Glutamatergic neuron (in vitro differentiated cells): ENCODE measurements around the gene ZNF202. TPM values are rescaled to one million over a fixed set of nuclear protein-coding genes. Genes with fewer than 3 reads are reported as not detected.
A peak's percentile ranks its signal among the peaks of the same experiment; 100 is the strongest.

ENCODE experiments used
- DNase-seq: peaks from one replicate; pipeline ENCODE4 v3.0.0; 2022
- H3K27ac Mint-ChIP-seq: one replicate; pipeline ENCODE4 v1.8.0; 2020; ENCODE audit warnings: mild to moderate bottlenecking, mixed read lengths, inconsistent platforms; ENCODE audit not compliant: unreplicated experiment
- H3K27me3 Mint-ChIP-seq: one replicate; pipeline ENCODE4 v1.8.0; 2020; ENCODE audit warnings: mild to moderate bottlenecking, moderate library complexity, mixed read lengths, inconsistent platforms; ENCODE audit not compliant: unreplicated experiment
- H3K36me3 Mint-ChIP-seq: one replicate; pipeline ENCODE4 v1.8.0; 2020; ENCODE audit warnings: mild to moderate bottlenecking, mixed read lengths, inconsistent platforms; ENCODE audit not compliant: unreplicated experiment
- H3K4me1 Mint-ChIP-seq: one replicate; pipeline ENCODE4 v1.8.0; 2020; ENCODE audit warnings: mild to moderate bottlenecking, low read depth, mixed read lengths, inconsistent platforms; ENCODE audit not compliant: unreplicated experiment
- H3K4me3 Mint-ChIP-seq: one replicate; pipeline ENCODE4 v1.8.0; 2020; ENCODE audit warnings: mild to moderate bottlenecking, mixed read lengths, inconsistent platforms; ENCODE audit not compliant: unreplicated experiment
- H3K9me3 Mint-ChIP-seq: one replicate; pipeline ENCODE4 v1.8.0; 2020; ENCODE audit warnings: mild to moderate bottlenecking, moderate library complexity, mixed read lengths, inconsistent platforms; ENCODE audit not compliant: unreplicated experiment
- total RNA-seq: library from RNA; stranded (reverse); fragmentation: NEBNext Ultra II Directional; extraction: Animal tissue kit (Norgen Biotek cat#: 25700); gene quantifications from one replicate; pipeline ENCODE4 v1.2.1, GENCODE V29; 2021; ENCODE audit not compliant: unreplicated experiment
- TF ChIP-seq, protein P1 (sequence below): fragments of 200-600 bp; sonication (generic); IDR thresholded peaks from one replicate; pipeline ENCODE4 v1.5.0; 2021; ENCODE audit not compliant: partially characterized antibody, unreplicated experiment

The ZNF202 gene
- total RNA-seq, 1 donor from 2014 or later = 18.2 TPM

DNA sequence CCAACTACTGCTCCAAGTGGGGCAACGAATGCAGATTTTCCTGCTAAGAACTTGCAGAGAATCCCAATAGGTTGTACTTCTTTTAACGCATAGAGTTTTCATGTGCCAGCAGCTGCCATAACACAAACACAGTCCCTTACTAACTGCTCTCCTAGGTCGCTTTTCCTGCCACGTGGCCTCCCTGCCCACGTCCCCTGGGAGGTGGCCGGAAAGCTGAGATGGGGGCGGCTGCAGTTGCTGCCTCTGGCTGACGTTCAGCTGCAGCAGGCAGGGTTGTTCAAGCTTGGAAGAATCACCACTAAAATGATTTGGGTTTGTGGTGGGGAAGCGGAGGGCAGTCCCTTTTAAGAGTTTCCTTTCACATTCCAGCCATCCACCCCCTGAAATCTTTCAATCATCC is 39.3 kb downstream of the ZNF202 start:
- Mint-ChIP-seq H3K27ac (peak overlapping the region; percentile 46), H3K4me3 (no peak overlapping the region), H3K9me3 (peaks cover 1% of the 10 kb centered on the region), H3K27me3 (peaks cover 7% of the 10 kb centered on the region), H3K36me3 (no peaks in the 10 kb centered on the region), H3K4me1 (peaks cover 27% of the 10 kb centered on the region)
- TF ChIP-seq, protein P1, sequence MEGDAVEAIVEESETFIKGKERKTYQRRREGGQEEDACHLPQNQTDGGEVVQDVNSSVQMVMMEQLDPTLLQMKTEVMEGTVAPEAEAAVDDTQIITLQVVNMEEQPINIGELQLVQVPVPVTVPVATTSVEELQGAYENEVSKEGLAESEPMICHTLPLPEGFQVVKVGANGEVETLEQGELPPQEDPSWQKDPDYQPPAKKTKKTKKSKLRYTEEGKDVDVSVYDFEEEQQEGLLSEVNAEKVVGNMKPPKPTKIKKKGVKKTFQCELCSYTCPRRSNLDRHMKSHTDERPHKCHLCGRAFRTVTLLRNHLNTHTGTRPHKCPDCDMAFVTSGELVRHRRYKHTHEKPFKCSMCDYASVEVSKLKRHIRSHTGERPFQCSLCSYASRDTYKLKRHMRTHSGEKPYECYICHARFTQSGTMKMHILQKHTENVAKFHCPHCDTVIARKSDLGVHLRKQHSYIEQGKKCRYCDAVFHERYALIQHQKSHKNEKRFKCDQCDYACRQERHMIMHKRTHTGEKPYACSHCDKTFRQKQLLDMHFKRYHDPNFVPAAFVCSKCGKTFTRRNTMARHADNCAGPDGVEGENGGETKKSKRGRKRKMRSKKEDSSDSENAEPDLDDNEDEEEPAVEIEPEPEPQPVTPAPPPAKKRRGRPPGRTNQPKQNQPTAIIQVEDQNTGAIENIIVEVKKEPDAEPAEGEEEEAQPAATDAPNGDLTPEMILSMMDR = no peak
- peak; percentile 76 for DNase-seq

DNA sequence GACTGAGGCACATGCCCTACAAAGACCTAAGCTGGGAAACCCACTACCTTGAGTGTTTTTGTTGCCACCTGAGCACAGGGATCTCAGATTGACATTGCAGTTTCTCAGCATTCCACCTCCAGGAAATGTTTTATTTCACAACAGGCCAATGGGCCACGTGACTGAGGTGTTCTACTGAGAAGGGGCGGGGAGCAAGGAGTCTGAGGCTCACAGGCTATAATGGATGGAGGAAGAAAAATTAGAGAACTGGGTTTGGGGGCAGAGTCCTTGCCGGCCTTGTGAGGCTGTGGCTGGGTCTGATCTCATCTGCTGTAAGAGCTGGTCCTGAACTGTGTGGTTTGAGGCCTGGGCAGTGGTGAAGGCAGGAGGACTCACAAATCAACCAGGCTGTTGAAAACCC is 40.7 kb downstream of the ZNF202 start:
- H3K27ac Mint-ChIP-seq = no peak overlapping the region
- peaks cover 33% of the 10 kb centered on the region for H3K4me1 Mint-ChIP-seq
- no peak for DNase-seq
- TF ChIP-seq, protein P1 = no peak
- H3K9me3 Mint-ChIP-seq = peaks cover 1% of the 10 kb centered on the region
- no peaks in the 10 kb centered on the region for H3K36me3 Mint-ChIP-seq
- H3K27me3 Mint-ChIP-seq = peaks cover 5% of the 10 kb centered on the region
- H3K4me3 Mint-ChIP-seq = no peak overlapping the region

DNA sequence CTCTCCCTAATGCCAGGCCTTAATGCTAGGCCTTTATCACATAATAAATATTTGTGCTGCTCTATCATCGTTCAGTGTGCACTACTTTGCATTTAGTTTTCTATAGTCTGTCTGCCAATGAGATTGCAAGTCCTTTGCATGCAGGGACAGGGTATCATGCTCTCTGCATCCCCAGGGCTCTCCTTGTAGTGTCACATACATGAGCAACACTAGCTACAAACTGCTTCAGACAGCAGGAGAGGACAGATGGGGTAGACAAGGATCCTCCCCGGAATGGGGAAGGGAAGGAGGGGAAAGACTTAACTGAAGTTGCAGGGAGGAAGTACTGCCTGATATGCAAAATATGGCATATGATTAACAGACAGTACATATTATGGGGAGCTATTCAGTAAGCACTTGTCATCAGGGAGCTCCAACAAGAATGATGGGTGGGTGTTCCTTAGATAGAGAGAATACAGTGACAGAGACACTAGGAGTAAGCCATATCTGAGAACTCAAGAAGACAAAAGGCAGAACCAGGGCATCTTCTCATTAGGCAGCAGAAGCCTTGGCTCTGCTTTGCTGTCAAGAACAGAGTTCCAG is 42.8 kb downstream of the ZNF202 start:
- no peak for DNase-seq
- TF ChIP-seq, protein P1 = no peak
- H3K36me3 Mint-ChIP-seq = no peaks in the 10 kb centered on the region
- no peak overlapping the region for H3K4me3 Mint-ChIP-seq
- H3K27me3 Mint-ChIP-seq = peaks cover 4% of the 10 kb centered on the region
- peaks cover 33% of the 10 kb centered on the region for H3K4me1 Mint-ChIP-seq
- H3K27ac Mint-ChIP-seq = peak overlapping the region; percentile 16
- peaks cover 1% of the 10 kb centered on the region for H3K9me3 Mint-ChIP-seq

DNA sequence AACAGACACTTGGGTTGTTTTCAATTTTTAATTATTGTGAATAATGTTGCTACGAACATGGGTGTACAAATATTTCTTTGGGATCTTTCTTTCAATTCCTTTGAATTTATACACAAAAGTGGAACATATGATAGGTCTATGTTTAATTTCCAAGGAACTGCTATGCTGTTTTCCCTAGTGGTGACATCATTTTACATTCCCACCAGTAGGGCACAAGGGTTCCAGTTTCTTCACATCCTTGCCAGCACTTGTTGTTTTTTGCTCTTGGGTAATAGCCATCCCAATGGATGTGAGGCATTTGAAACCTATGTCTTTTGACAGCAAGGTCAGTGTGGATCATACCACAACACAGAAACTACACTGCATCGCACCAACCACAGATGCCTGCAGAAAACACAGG is 45.3 kb downstream of the ZNF202 start:
- H3K36me3 Mint-ChIP-seq = no peaks in the 10 kb centered on the region
- H3K27me3 Mint-ChIP-seq = peaks cover 2% of the 10 kb centered on the region
- no peak overlapping the region for H3K27ac Mint-ChIP-seq
- TF ChIP-seq, protein P1 = peak; percentile 23
- peaks cover 21% of the 10 kb centered on the region for H3K4me1 Mint-ChIP-seq
- H3K9me3 Mint-ChIP-seq = peaks cover 1% of the 10 kb centered on the region
- no peak overlapping the region for H3K4me3 Mint-ChIP-seq
- no peak for DNase-seq

DNA sequence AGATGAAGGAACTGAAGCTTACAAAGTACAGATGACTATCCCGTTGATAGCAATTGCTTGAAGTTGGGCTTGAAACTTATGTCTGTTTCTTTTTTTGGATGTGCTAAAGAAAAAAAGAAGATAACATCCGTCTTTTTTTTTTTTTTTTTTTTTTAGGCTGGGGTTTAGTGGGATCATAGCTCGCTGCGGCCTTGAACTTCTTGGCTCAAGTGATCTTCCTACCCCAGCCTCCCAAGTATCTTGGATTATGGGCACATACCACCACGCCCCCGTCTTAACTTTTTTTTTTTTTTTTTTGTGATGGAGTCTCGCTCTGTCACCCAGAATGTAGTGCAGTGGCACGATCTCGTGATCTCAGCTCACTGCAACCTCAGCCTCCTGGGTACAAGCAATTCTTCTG is 46.2 kb downstream of the ZNF202 start:
- DNase-seq = no peak
- Mint-ChIP-seq H3K36me3 (no peaks in the 10 kb centered on the region), H3K27ac (no peak overlapping the region), H3K9me3 (no peaks in the 10 kb centered on the region), H3K4me3 (no peak overlapping the region), H3K27me3 (peaks cover 2% of the 10 kb centered on the region), H3K4me1 (peaks cover 21% of the 10 kb centered on the region)
- TF ChIP-seq, protein P1 = no peak
